H1 (cell line): ENCODE data around the gene DOCK8. TPM values are rescaled to one million over a fixed set of nuclear protein-coding genes. Genes with fewer than 3 reads are reported as not detected.

Source experiments
- KDM1A ChIP-seq: fragments of 200-600, 300-600 bp; sonication (generic); IDR thresholded peaks from 2 replicates; pipeline ENCODE4 v1.7.1; 2016; ENCODE audit warnings: mild to moderate bottlenecking, low read length, borderline replicate concordance
- MAX ChIP-seq: IDR thresholded peaks from 2 replicates; pipeline ENCODE4 v1.6.1; 2012; ENCODE audit warnings: inconsistent platforms
- POLR2A ChIP-seq, 2 experiments: IDR thresholded peaks; 1 replicate in 1 of 2; 2 replicates in 1 of 2; pipeline ENCODE4 v1.6.1; 2011; ENCODE audit warnings: low read depth in 2 of 2, low read length in 2 of 2, mild to moderate bottlenecking in 2 of 2; ENCODE audit errors: control extremely low read depth in 1 of 2
- polyA plus RNA-seq, 7 experiments: library from polyadenylated mRNA; depleted of rRNA in 3 of 7; stranded (reverse) in 5 of 7; unstranded in 2 of 7; fragments of >200 nt in 5 of 7; fragments of 200-250 nt in 2 of 7; gene quantifications; 1 replicate in 5 of 7; 2 replicates in 1 of 7; 4 replicates in 1 of 7; pipeline versions ENCODE4 v1.2.1 to v1.2.3, GENCODE V29; 2011 to 2013; ENCODE audit warnings: missing spikeins in 2 of 7, mixed read lengths in 2 of 7
- total RNA-seq: library from RNA; stranded (reverse); fragmentation: NEBNext Ultra II Directional; extraction: Animal tissue kit (Norgen Biotek cat#: 25700); gene quantifications from 2 replicates; pipeline ENCODE4 v1.2.1, GENCODE V29; 2021

DOCK8 gene
- total and polyA plus RNA-seq, 2 of the 8 experiments (the other 6 are each of a cell fraction or from before 2014, with no cell fraction given) = 0.57 to 2.0 TPM

- TF ChIP-seq MAX = no peak
- TF ChIP-seq KDM1A = no peak
- TF ChIP-seq POLR2A (IDR thresholded peaks at IDR 0.05; ENCODE audit: control extremely low read depth in 1 of 2, low read depth in 2 of 2, low read length in 2 of 2) = no peak
These were observed 239.2 kb downstream of the DOCK8 start (continued) for GRCh38 chr9:453832-454231.
